Gastrocnemius medialis (tissue), 4 donors: ENCODE results near the gene RMND1.

Source experiments
- CTCF ChIP-seq, 5 experiments: fragments of 450-650 bp in 3 of 5; fragments of 200-600 bp in 2 of 5; sonication (generic) in 2 of 5; IDR thresholded peaks in 4 of 5; conservative IDR thresholded peaks in 1 of 5; 1 replicate in 4 of 5; 2 replicates in 1 of 5; pipeline ENCODE4 v1.5.1; 2016 to 2019; ENCODE audit warnings: antibody characterized with exemption in 5 of 5, mild to moderate bottlenecking in 3 of 5, moderate library complexity in 3 of 5
- POLR2A ChIP-seq, 2 donors: fragments of 450-650 bp; IDR thresholded peaks; one replicate each; pipeline ENCODE4 v1.6.1; 2017; ENCODE audit warnings: antibody characterized with exemption in 2 of 2, mild to moderate bottlenecking in 2 of 2, moderate library complexity in 2 of 2

- TF ChIP-seq CTCF (IDR thresholded peaks at IDR 0.05 in 4 of 5, conservative IDR thresholded peaks at IDR 0.05 in 1 of 5) (no peak), POLR2A (IDR thresholded peaks at IDR 0.05) (peak; percentile 32 to 56)
Observed at GRCh38 chr6:151451950-151452749, at the start of gene RMND1.
